ENCODE measurements around the gene PAX9.

GRCh38 chr14:36655963-36656686, 5.5 kb upstream of the PAX9 start:
- no peak for TF ChIP-seq L3MBTL2 (conservative IDR thresholded peaks at IDR 0.05)
- no peak for TF ChIP-seq NFRKB (IDR thresholded peaks at IDR 0.05)
- TF ChIP-seq SP1 (IDR thresholded peaks at IDR 0.05): no peak
- TF ChIP-seq BHLHE40 (IDR thresholded peaks at IDR 0.05; ENCODE audit: borderline replicate concordance): no peak
- no peak for TF ChIP-seq HDGF (IDR thresholded peaks at IDR 0.05; ENCODE audit: borderline replicate concordance)
- TF ChIP-seq SUZ12 (IDR thresholded peaks at IDR 0.05): no peak
- no peak for TF ChIP-seq CTBP1 (IDR thresholded peaks at IDR 0.05; ENCODE audit: borderline replicate concordance)
- no peak for TF ChIP-seq TARDBP (IDR thresholded peaks at IDR 0.05)
- no peak for TF ChIP-seq ZNF384 (IDR thresholded peaks at IDR 0.05)
- no peak for TF ChIP-seq PKNOX1 (IDR thresholded peaks at IDR 0.05)
- no peak for TF ChIP-seq FOXA1 (IDR thresholded peaks at IDR 0.05)
- no peak for TF ChIP-seq ELF4 (IDR thresholded peaks at IDR 0.05)

All from HEK293T (cell line).